Activated CD4-positive, alpha-beta T cell treated with anti-CD3 and anti-CD28 coated beads, Interleukin-2, amount 10 ng/mL, durations not matched to agents 24 days and 14 days (primary cell): Measurements from ENCODE around the gene SCN1B. TPM values are rescaled to one million over a fixed set of nuclear protein-coding genes. Genes with fewer than 3 reads are reported as not detected.
"Not testable (repeated sequence)": the region's sequence is repeated elsewhere in the genome, so short reads cannot be mapped to it uniquely, and the experiment has no call there.

Experiments
- DNase-seq: peaks from one replicate; pipeline ENCODE4 v3.0.0; 2022
- H3K27ac Mint-ChIP-seq: one replicate; pipeline ENCODE4 v1.8.0; 2022; ENCODE audit warnings: mild to moderate bottlenecking, mixed read lengths
- H3K27me3 Mint-ChIP-seq: one replicate; pipeline ENCODE4 v1.8.0; 2022; ENCODE audit warnings: mixed read lengths
- H3K36me3 Mint-ChIP-seq: one replicate; pipeline ENCODE4 v1.8.0; 2022; ENCODE audit warnings: low read depth, mild to moderate bottlenecking, mixed read lengths
- H3K4me1 Mint-ChIP-seq: one replicate; pipeline ENCODE4 v1.8.0; 2021; ENCODE audit warnings: mixed read lengths
- H3K4me3 Mint-ChIP-seq: one replicate; pipeline ENCODE4 v1.8.0; 2022; ENCODE audit warnings: mild to moderate bottlenecking, moderate library complexity, mixed read lengths
- H3K9me3 Mint-ChIP-seq: one replicate; pipeline ENCODE4 v1.8.0; 2021; ENCODE audit warnings: mixed read lengths
- intact Hi-C: fragments of 100-400 bp; cut with micrococcal nuclease; formaldehyde crosslinking; loops from one replicate; pipeline ENCODE4 v1.15.1; 2023
- total RNA-seq: library from RNA; stranded (reverse); gene quantifications from 2 replicates; pipeline ENCODE4 v1.2.3, GENCODE V29; 2022

SCN1B gene
- 0.78 and 0.96 TPM in 2 replicates for total RNA-seq

- peaks cover 6% of the 10 kb centered on the region for H3K4me1 Mint-ChIP-seq
- intact Hi-C loops, result no loop called here
- no peak within 1 kb of the TSS for H3K27ac Mint-ChIP-seq
- peak; percentile 85 for DNase-seq
- peaks cover 25% of the 10 kb centered on the region for H3K27me3 Mint-ChIP-seq
- H3K9me3 Mint-ChIP-seq, result no peaks in the 10 kb centered on the region
- H3K36me3 Mint-ChIP-seq, result peaks cover 23% of the 10 kb centered on the region
- H3K4me3 Mint-ChIP-seq, result peak within 1 kb of the TSS; percentile 72
Measured at GRCh38 chr19:35030257-35031071, at the start of gene SCN1B. Gene SCN1B (plus strand): TSS chr19:35030470. CDS start chr19:35030821, 351 bp downstream.

DNA sequence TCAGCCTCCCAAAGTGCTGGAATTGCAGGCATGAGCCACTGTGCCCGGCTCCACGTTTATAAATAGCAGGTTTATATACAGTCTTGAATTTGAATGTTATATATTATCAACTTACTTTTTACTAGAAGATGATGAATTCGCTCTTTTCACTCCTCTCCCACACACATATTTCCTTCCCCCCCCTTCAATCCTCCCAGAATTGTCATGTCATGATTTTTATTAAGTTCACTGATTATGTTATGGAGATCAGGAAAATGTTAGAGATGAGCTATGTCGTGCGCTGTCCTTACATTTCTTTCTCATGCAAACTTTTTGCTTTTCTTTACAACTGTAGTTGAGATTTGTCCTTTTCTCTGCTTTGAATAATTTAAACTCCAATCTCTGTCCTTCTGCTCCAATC lies 48.0 kb upstream of the SCN1B start:
- H3K4me3 Mint-ChIP-seq, result no peak overlapping the region
- no peak for DNase-seq
- H3K27me3 Mint-ChIP-seq, result peaks cover 7% of the 10 kb centered on the region
- no peaks in the 10 kb centered on the region for H3K36me3 Mint-ChIP-seq
- no peaks in the 10 kb centered on the region for H3K9me3 Mint-ChIP-seq
- intact Hi-C loops, result no loop called here
- H3K4me1 Mint-ChIP-seq, result peaks cover 9% of the 10 kb centered on the region
- no peak overlapping the region for H3K27ac Mint-ChIP-seq

DNA sequence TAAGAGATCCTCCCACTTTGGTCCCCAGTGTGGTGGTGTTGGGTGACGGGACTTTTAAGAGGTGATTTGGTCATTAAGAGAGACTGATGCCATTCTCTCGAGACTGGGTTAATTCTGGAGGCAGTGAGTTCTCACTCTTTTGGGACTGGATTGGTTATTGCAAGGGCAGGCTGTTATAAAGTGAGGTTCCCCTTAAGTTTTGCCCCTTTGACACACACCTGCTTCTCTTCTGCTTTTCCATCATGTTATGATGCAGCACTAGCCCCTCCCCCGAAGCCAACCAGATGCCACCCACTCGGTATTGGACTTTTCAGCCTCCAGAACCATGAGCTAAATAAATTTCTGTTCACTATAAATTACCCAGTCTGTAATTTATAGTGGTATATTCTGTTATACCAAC lies 46.5 kb upstream of the SCN1B start:
- H3K4me1 Mint-ChIP-seq, result peaks cover 13% of the 10 kb centered on the region
- H3K36me3 Mint-ChIP-seq, result no peaks in the 10 kb centered on the region
- peaks cover 7% of the 10 kb centered on the region for H3K27me3 Mint-ChIP-seq
- no peak overlapping the region for H3K4me3 Mint-ChIP-seq
- no peak for DNase-seq
- intact Hi-C loops, result no loop called here
- H3K9me3 Mint-ChIP-seq, result no peaks in the 10 kb centered on the region
- no peak overlapping the region for H3K27ac Mint-ChIP-seq

- peaks cover 5% of the 10 kb centered on the region for H3K27me3 Mint-ChIP-seq
- no peaks in the 10 kb centered on the region for H3K9me3 Mint-ChIP-seq
- H3K4me1 Mint-ChIP-seq, result peaks cover 18% of the 10 kb centered on the region
- intact Hi-C loops, result no loop called here
- no peak overlapping the region for H3K27ac Mint-ChIP-seq
- no peak for DNase-seq
- no peak overlapping the region for H3K4me3 Mint-ChIP-seq
- H3K36me3 Mint-ChIP-seq, result no peaks in the 10 kb centered on the region
Measured at GRCh38 chr19:34984287-34984686, 46.0 kb upstream of the SCN1B start.

- Mint-ChIP-seq H3K27me3 (peaks cover 4% of the 10 kb centered on the region), H3K9me3 (no peaks in the 10 kb centered on the region), H3K4me1 (peaks cover 24% of the 10 kb centered on the region), H3K36me3 (no peaks in the 10 kb centered on the region), H3K27ac (peak overlapping the region; percentile 67), H3K4me3 (peak overlapping the region; percentile 10)
- peak; percentile 76 for DNase-seq
- intact Hi-C loops, result no loop called here
Measured at GRCh38 chr19:34985249-34986022, 44.8 kb upstream of the SCN1B start.

DNA sequence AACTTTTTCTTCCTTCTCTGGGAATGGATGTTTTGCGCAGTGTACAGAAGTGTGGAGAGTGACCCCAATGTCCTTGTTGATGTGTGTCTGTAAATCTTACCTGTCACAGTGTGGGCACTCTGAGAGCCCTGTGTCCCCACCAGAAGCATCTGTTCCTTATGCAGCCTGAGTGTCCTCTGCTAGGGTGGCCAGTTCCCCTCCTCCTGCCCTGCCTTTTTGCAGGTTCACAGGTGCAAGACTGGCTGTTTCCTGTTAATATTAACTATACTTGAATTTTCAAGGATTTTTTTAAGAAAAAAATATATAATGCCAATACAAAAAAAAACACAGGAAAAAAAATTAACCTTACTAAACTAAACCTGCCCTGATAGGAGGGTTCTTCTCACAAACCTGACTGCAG lies 42.2 kb upstream of the SCN1B start:
- intact Hi-C loops, result no loop called here
- H3K9me3 Mint-ChIP-seq, result no peaks in the 10 kb centered on the region
- H3K36me3 Mint-ChIP-seq, result peaks cover 2% of the 10 kb centered on the region
- H3K27ac Mint-ChIP-seq, result no peak overlapping the region
- H3K4me3 Mint-ChIP-seq, result no peak overlapping the region
- DNase-seq, result no peak
- peaks cover 30% of the 10 kb centered on the region for H3K4me1 Mint-ChIP-seq
- peaks cover 2% of the 10 kb centered on the region for H3K27me3 Mint-ChIP-seq

DNA sequence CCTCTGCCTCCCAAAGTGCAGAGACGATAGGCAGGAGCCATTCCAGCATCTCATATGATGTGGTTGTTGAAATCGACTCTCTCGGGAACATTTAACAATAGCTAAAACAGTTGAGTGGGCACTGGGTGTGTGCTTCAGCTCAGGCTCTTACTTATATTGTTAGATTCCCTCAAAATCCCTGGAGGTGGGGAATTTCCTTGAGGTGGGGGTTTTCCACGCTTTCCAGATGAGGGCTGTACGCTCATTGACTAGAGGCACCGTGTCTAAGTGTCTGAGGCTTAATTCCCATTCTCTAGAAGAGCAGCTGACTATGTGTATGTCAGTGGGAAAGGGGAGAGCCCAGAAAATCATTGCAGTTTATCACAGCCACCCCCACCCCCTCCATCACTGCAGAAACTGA lies 41.0 kb upstream of the SCN1B start:
- Mint-ChIP-seq H3K4me3 (no peak overlapping the region), H3K4me1 (peaks cover 30% of the 10 kb centered on the region), H3K27me3 (peaks cover 2% of the 10 kb centered on the region), H3K27ac (peak overlapping the region; percentile 64), H3K36me3 (peaks cover 2% of the 10 kb centered on the region), H3K9me3 (no peaks in the 10 kb centered on the region)
- DNase-seq, result no peak
- intact Hi-C loops, result no loop called here

- DNase-seq, result no peak
- H3K4me3 Mint-ChIP-seq, result peak overlapping the region; percentile 31
- intact Hi-C loops, result loop anchor here (1.0 to 2.0 kb wide), 2 partner anchors 11 to 18 kb away; no protein-coding TSS in a partner anchor
Measured at GRCh38 chr19:34990578-34991192, 39.6 kb upstream of the SCN1B start.

GRCh38 chr19:34991542-34992333 lies 38.5 kb upstream of the SCN1B start:
- Mint-ChIP-seq H3K36me3 (peaks cover 2% of the 10 kb centered on the region), H3K9me3 (no peaks in the 10 kb centered on the region), H3K27ac (peak overlapping the region; percentile 94), H3K27me3 (peaks cover 2% of the 10 kb centered on the region), H3K4me3 (no peak overlapping the region), H3K4me1 (peaks cover 22% of the 10 kb centered on the region)
- intact Hi-C loops, result loop anchor here (2.0 kb wide), 1 partner anchor 19 kb away; no protein-coding TSS in a partner anchor
- DNase-seq, result no peak

More at GRCh38 chr19:34990578-34991192, 39.6 kb upstream of the SCN1B start:
- Mint-ChIP-seq H3K36me3 (peaks cover 2% of the 10 kb centered on the region), H3K27me3 (peaks cover 2% of the 10 kb centered on the region), H3K27ac (peak overlapping the region; percentile 94), H3K9me3 (no peaks in the 10 kb centered on the region), H3K4me1 (peaks cover 24% of the 10 kb centered on the region)

DNA sequence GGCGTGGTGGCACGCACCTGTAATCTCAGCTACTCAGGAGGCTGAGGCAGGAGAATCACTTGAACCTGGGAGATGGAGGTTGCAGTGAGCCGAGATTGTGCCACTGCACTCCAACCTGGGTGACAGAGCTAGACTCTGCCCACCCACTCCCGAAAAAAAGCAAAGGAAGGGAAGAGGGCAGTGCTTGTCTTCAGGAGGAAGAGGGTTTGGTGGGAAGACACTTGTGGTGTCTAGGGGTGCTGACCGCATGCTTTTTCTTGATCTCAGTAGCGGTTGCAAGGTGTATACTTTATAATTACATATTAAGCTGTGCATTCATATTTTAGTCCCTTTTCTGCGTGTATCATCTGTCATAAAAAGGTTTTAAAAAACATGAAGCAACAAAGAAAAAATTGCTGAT lies 37.7 kb upstream of the SCN1B start:
- H3K27ac Mint-ChIP-seq, H3K9me3 Mint-ChIP-seq, H3K36me3 Mint-ChIP-seq, H3K4me3 Mint-ChIP-seq, intact Hi-C loops, DNase-seq, H3K27me3 Mint-ChIP-seq: not testable (repeated sequence)
- peaks cover 30% of the 10 kb centered on the region for H3K4me1 Mint-ChIP-seq

GRCh38 chr19:34994286-34994642 lies 36.0 kb upstream of the SCN1B start:
- Mint-ChIP-seq H3K27me3 (peaks cover 2% of the 10 kb centered on the region), H3K36me3 (peaks cover 2% of the 10 kb centered on the region), H3K27ac (no peak overlapping the region), H3K4me1 (peaks cover 33% of the 10 kb centered on the region), H3K9me3 (no peaks in the 10 kb centered on the region), H3K4me3 (no peak overlapping the region)
- intact Hi-C loops, result no loop called here
- DNase-seq, result no peak

DNA sequence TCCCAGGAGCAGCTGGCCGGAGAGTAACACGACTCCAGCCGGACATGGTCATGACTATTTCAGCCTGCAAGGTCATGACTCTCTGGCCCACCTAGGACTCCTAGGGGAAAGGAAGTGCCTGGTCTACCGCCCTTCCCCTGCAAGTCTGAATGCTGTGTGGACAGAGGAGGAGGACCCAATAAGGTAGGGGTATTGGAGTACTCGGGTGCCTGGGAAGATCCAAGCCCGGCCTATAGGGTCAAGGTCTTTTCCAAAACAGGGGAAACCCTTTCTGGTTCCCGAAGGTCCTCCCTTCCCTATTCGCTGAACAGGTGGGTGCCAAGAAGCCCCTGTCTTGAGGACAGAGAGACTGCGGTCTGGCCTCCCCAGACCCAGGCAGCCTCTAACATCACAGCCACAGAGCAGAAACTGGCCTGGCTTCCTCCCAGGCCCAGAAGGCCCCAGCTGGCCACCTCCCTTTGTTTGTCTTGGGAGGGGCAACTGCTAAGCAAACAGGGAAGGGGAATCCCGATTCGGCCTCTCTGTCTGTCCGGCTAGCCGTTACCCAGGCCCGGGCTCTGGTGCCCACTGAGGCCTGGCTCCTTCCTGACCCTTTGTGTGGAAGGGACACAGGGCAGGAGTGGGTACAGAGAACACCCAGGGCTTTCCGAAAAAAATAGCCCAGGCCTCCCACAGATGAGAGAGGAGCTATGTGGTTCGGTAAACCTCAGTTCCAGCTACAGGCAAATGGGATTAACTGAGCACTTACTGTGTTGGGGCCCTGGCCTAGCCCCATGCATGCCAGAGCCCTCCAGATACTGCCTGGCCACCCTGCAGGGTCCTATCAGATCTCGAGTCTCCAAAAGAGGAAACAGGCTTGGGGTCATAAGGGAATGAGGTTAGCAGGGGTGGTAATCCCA lies 35.4 kb upstream of the SCN1B start:
- Mint-ChIP-seq H3K4me1 (peaks cover 35% of the 10 kb centered on the region), H3K4me3 (no peak overlapping the region), H3K36me3 (peaks cover 2% of the 10 kb centered on the region), H3K27me3 (peaks cover 2% of the 10 kb centered on the region), H3K27ac (no peak overlapping the region), H3K9me3 (no peaks in the 10 kb centered on the region)
- intact Hi-C loops, result no loop called here
- no peak for DNase-seq
